Measurements from ENCODE around the gene SCNN1B.

GRCh38 chr16:23255000-23255399 lies 47.1 kb upstream of the SCNN1B start:
- TF ChIP-seq CTCF (IDR thresholded peaks at IDR 0.05), result no peak
- no peak for TF ChIP-seq POLR2A (IDR thresholded peaks at IDR 0.05)
